Breast epithelium (tissue), 4 donors: ENCODE results near the gene REEP6. TPM values are rescaled to one million over a fixed set of nuclear protein-coding genes. Genes with fewer than 3 reads are reported as not detected.

ENCODE experiments used
- DNase-seq, 2 donors: peaks; one replicate each; pipeline ENCODE4 v3.0.0-alpha.2; 2019; ENCODE audit warnings: low spot score in 2 of 2
- H3K27ac ChIP-seq, 2 donors: fragments of 200-600 bp; sonication (generic) in 1 of 2; one replicate each; pipeline ENCODE4 v1.5.1; 2016 to 2019; ENCODE audit warnings: mild to moderate bottlenecking in 1 of 2
- H3K27me3 ChIP-seq, 2 donors: fragments of 200-600 bp; sonication (generic) in 1 of 2; one replicate each; pipeline versions ENCODE4 v1.5.1 to v1.6.0; 2017 to 2019; ENCODE audit warnings: control low read depth in 1 of 2, mild to moderate bottlenecking in 1 of 2
- H3K36me3 ChIP-seq: fragments of 200-600 bp; one replicate; pipeline ENCODE4 v1.5.1; 2019
- H3K4me1 ChIP-seq, 2 donors: fragments of 200-600 bp; sonication (generic); one replicate each; pipeline ENCODE4 v1.5.1; 2016 to 2019; ENCODE audit warnings: control low read depth in 1 of 2
- H3K4me3 ChIP-seq, 3 donors: fragments of 200-600 bp; sonication (generic); 1 replicate in 2 of 3; 2 replicates in 1 of 3; pipeline ENCODE4 v1.5.1; 2016 to 2019; ENCODE audit warnings: mild to moderate bottlenecking in 3 of 3, moderate library complexity in 2 of 3
- H3K9me3 ChIP-seq, 2 donors: fragments of 200-600 bp; sonication (generic) in 1 of 2; one replicate each; pipeline ENCODE4 v1.5.1; 2016 to 2019; ENCODE audit warnings: control low read depth in 1 of 2
- CTCF ChIP-seq, 3 donors: fragments of 450-650 bp; IDR thresholded peaks; one replicate each; pipeline ENCODE4 v1.5.1; 2016 to 2017; ENCODE audit warnings: antibody characterized with exemption in 3 of 3, mild to moderate bottlenecking in 3 of 3, moderate library complexity in 3 of 3
- POLR2A ChIP-seq: fragments of 450-650 bp; IDR thresholded peaks from one replicate; pipeline ENCODE4 v1.6.1; 2016; ENCODE audit warnings: antibody characterized with exemption, mild to moderate bottlenecking, moderate library complexity
- POLR2AphosphoS5 ChIP-seq, 3 donors: sonication (generic); formaldehyde crosslinking; IDR thresholded peaks; one replicate each; pipeline ENCODE4 v1.6.1; 2017; ENCODE audit warnings: antibody characterized with exemption in 3 of 3
- intact Hi-C: fragments of 100-400 bp; cut with DNase I; formaldehyde crosslinking; loops from one replicate; pipeline ENCODE4 v1.15.1; 2023; ENCODE audit warnings: low total_unique reads
- total RNA-seq, 3 donors: library from RNA; depleted of rRNA; stranded (reverse); fragments of >200 nt; gene quantifications; one replicate each; pipeline ENCODE4 v1.1.0, GENCODE V29; 2016

The REEP6 gene
- total RNA-seq, 3 donors from 2014 or later: 4.3 to 17.4 (median 11.0) TPM

- no peak for DNase-seq
- intact Hi-C loops: loop anchor here (10.0 kb wide), 1 partner anchor 172 kb away; the partner anchor contains the start of gene FAM174C
- Histone ChIP-seq H3K4me1 (peaks cover 5 to 8% of the 10 kb centered on the region in 2 donors), H3K4me3 (peak overlapping the region in 2 of 3 donors; percentile 46 to 66), H3K27ac (no peak overlapping the region), H3K9me3 (no peaks in the 10 kb centered on the region), H3K27me3 (peaks cover 37 to 63% of the 10 kb centered on the region in 2 donors), H3K36me3 (no peaks in the 10 kb centered on the region)
- no peak for TF ChIP-seq CTCF (IDR thresholded peaks at IDR 0.05)
- TF ChIP-seq POLR2AphosphoS5 (IDR thresholded peaks at IDR 0.05): no peak
- no peak for TF ChIP-seq POLR2A
Observed at GRCh38 chr19:1446713-1447481, 44.1 kb upstream of the REEP6 start.

GRCh38 chr19:1447504-1447903, 43.5 kb upstream of the REEP6 start:
- peaks cover 40 to 69% of the 10 kb centered on the region in 2 donors for H3K27me3 ChIP-seq
- H3K36me3 ChIP-seq: no peaks in the 10 kb centered on the region
- intact Hi-C loops: loop anchor here (10.0 kb wide), 1 partner anchor 173 kb away; the partner anchor contains the start of gene FAM174C
- TF ChIP-seq CTCF (IDR thresholded peaks at IDR 0.05): no peak
- no peak for TF ChIP-seq POLR2AphosphoS5 (IDR thresholded peaks at IDR 0.05)
- no peak for TF ChIP-seq POLR2A
- no peaks in the 10 kb centered on the region for H3K9me3 ChIP-seq
- H3K4me3 ChIP-seq: no peak overlapping the region
- no peak overlapping the region for H3K27ac ChIP-seq
- DNase-seq: no peak
- peaks cover 5 to 8% of the 10 kb centered on the region in 2 donors for H3K4me1 ChIP-seq

DNA sequence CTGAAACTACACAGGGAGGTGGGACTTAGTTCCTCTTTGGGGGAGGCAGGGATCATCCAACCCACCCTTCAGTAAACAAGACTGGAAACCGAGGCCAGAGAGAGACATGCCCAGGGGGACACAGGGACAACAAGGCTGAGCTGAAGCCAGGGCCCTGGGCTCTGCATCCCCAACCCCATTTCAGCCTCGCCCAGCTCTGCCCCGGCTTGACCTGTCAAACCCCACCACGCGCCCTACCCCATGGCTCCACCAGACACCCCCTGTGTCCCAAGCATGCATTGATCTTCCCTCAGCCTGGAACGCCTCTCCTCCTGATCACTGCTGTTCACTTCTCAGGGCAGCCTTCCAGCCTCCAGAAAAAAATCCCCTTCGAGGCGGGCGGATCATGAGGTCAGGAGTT, 43.0 kb upstream of the REEP6 start:
- intact Hi-C loops: loop anchor here (10.0 kb wide), 1 partner anchor 173 kb away; the partner anchor contains the start of gene FAM174C
- Histone ChIP-seq H3K27ac (no peak overlapping the region), H3K9me3 (no peaks in the 10 kb centered on the region), H3K4me1 (peaks cover 6 to 8% of the 10 kb centered on the region in 2 donors), H3K4me3 (no peak overlapping the region), H3K27me3 (peaks cover 45 to 73% of the 10 kb centered on the region in 2 donors), H3K36me3 (no peaks in the 10 kb centered on the region)
- TF ChIP-seq POLR2A: no peak
- no peak for TF ChIP-seq POLR2AphosphoS5 (IDR thresholded peaks at IDR 0.05)
- TF ChIP-seq CTCF (IDR thresholded peaks at IDR 0.05): no peak
- DNase-seq: no peak

- H3K9me3 ChIP-seq: no peaks in the 10 kb centered on the region
- H3K27me3 ChIP-seq: peaks cover 46 to 83% of the 10 kb centered on the region in 2 donors
- intact Hi-C loops: loop anchor here (10.0 kb wide), 1 partner anchor 175 kb away; the partner anchor contains the start of gene FAM174C
Observed at GRCh38 chr19:1449467-1450442, 41.2 kb upstream of the REEP6 start, which contains the start of gene APC2. TSS of gene APC2 (plus strand) at chr19:1450121. CDS start at chr19:1453002, 2,881 bp downstream.

More at GRCh38 chr19:1449467-1450442, 41.2 kb upstream of the REEP6 start, which contains the start of gene APC2:
- Histone ChIP-seq H3K27ac (no peak within 1 kb of the TSS), H3K4me1 (peaks cover 11 to 13% of the 10 kb centered on the region in 2 donors), H3K4me3 (no peak within 1 kb of the TSS), H3K36me3 (no peaks in the 10 kb centered on the region)
- DNase-seq: no peak
- TF ChIP-seq CTCF (IDR thresholded peaks at IDR 0.05) (no peak), POLR2AphosphoS5 (IDR thresholded peaks at IDR 0.05) (no peak)
